CD4-positive, alpha-beta memory T cell (primary cell): ENCODE data around the gene PLD5. TPM values are rescaled to one million over a fixed set of nuclear protein-coding genes. Genes with fewer than 3 reads are reported as not detected.

Experiments used
- CTCF ChIA-PET: fragments of 350-600 bp; sonication (Branson Sonifier 250); formaldehyde crosslinking; loops from one replicate; lab custom pipeline; 2021; ENCODE audit warnings: inconsistent platforms; ENCODE audit not compliant: partially characterized antibody; lab: Charles Lee
- POLR2A ChIA-PET: fragments of 350-600 bp; sonication (Branson Sonifier 250); formaldehyde crosslinking; loops from one replicate; lab custom pipeline; 2021; ENCODE audit not compliant: partially characterized antibody; lab: Charles Lee
- DNase-seq, 5 donors: peaks; one replicate each; pipeline versions ENCODE4 v3.0.0 to v3.0.0-alpha.2; 2020 to 2022; ENCODE audit warnings: mixed read lengths in 1 of 5
- H3K27ac ChIP-seq: one replicate; pipeline ENCODE4 v1.7.0; 2013; ENCODE audit warnings: low read depth, low read length
- H3K27me3 ChIP-seq: 2 replicates; pipeline ENCODE4 v1.7.0; 2013; ENCODE audit warnings: mild to moderate bottlenecking, low read length, moderate library complexity; ENCODE audit not compliant: insufficient read depth
- H3K36me3 ChIP-seq: 2 replicates; pipeline ENCODE4 v1.7.0; 2013; ENCODE audit warnings: mild to moderate bottlenecking, low read length, moderate library complexity; ENCODE audit not compliant: insufficient read depth
- H3K4me1 ChIP-seq: 2 replicates; pipeline ENCODE4 v1.7.0; 2013; ENCODE audit warnings: mild to moderate bottlenecking, low read length, moderate library complexity; ENCODE audit not compliant: insufficient read depth
- H3K4me3 ChIP-seq, 2 donors: one replicate each; pipeline ENCODE4 v1.7.0; 2013; ENCODE audit warnings: low read length in 2 of 2, mild to moderate bottlenecking in 1 of 2
- H3K9me3 ChIP-seq, 2 donors: one replicate each; pipeline ENCODE4 v1.7.0; 2013; ENCODE audit warnings: low read length in 2 of 2, control low read depth in 1 of 2; ENCODE audit not compliant: control insufficient read depth in 1 of 2
- H3K27ac Mint-ChIP-seq, 7 donors: one replicate each; pipeline ENCODE4 v1.8.0; 2020 to 2021; ENCODE audit warnings: mixed read lengths in 7 of 7, mild to moderate bottlenecking in 6 of 7, inconsistent platforms in 3 of 7, moderate library complexity in 3 of 7
- H3K27me3 Mint-ChIP-seq, 2 donors: one replicate each; pipeline ENCODE4 v1.8.0; 2020 to 2021; ENCODE audit warnings: mixed read lengths in 2 of 2
- H3K36me3 Mint-ChIP-seq, 2 donors: one replicate each; pipeline ENCODE4 v1.8.0; 2020 to 2021; ENCODE audit warnings: mixed read lengths in 2 of 2, inconsistent platforms in 1 of 2, mild to moderate bottlenecking in 1 of 2
- H3K4me1 Mint-ChIP-seq, 4 donors: one replicate each; pipeline ENCODE4 v1.8.0; 2020 to 2021; ENCODE audit warnings: mixed read lengths in 4 of 4, mild to moderate bottlenecking in 1 of 4
- H3K4me3 Mint-ChIP-seq, 8 donors: one replicate each; pipeline ENCODE4 v1.8.0; 2020 to 2021; ENCODE audit warnings: mixed read lengths in 8 of 8, mild to moderate bottlenecking in 7 of 8, moderate library complexity in 6 of 8, inconsistent platforms in 3 of 8
- H3K9me3 Mint-ChIP-seq, 8 donors: one replicate each; pipeline ENCODE4 v1.8.0; 2020 to 2021; ENCODE audit warnings: mixed read lengths in 8 of 8, mild to moderate bottlenecking in 5 of 8, inconsistent platforms in 3 of 8, moderate library complexity in 1 of 8
- intact Hi-C: fragments of 100-400 bp; cut with micrococcal nuclease; formaldehyde crosslinking; loops from one replicate; pipeline ENCODE4 v1.15.1; 2023
- polyA plus RNA-seq, 2 donors: library from polyadenylated mRNA; unstranded; fragments of 300-500 nt; fragmentation: Illumina TruSeq; gene quantifications; one replicate each; pipeline ENCODE4 v1.2.3, GENCODE V29; 2021
- total RNA-seq, 2 experiments: library from RNA; stranded (reverse); gene quantifications; one replicate each; pipeline ENCODE4 v1.2.3, GENCODE V29; 2021

The PLD5 gene
- total and polyA plus RNA-seq, 4 experiments from 2014 or later, result not detected

- CTCF ChIA-PET, result no interaction called here
- no peak for DNase-seq
- no peaks in the 10 kb centered on the region for H3K27me3 ChIP-seq
These were observed 318.6 kb downstream of the PLD5 start for GRCh38 chr1:242205622-242206489.

GRCh38 chr1:242203262-242203661 lies 321.2 kb downstream of the PLD5 start:
- Mint-ChIP-seq H3K4me1 (no peaks in the 10 kb centered on the region), H3K27ac (no peak overlapping the region), H3K4me3 (peak overlapping the region in 1 of 8 donors; percentile 38), H3K9me3 (peaks cover 0 to 6% (median 0%) of the 10 kb centered on the region in 8 donors), H3K36me3 (no peaks in the 10 kb centered on the region), H3K27me3 (peaks cover 0 to 2% of the 10 kb centered on the region in 2 donors)
- Histone ChIP-seq H3K4me1 (no peaks in the 10 kb centered on the region), H3K9me3 (no peaks in the 10 kb centered on the region), H3K27ac (no peak overlapping the region), H3K4me3 (no peak overlapping the region), H3K27me3 (no peaks in the 10 kb centered on the region), H3K36me3 (no peaks in the 10 kb centered on the region)
- ChIA-PET CTCF (no interaction called here), POLR2A (no interaction called here)
- intact Hi-C loops, result no loop called here
- DNase-seq, result no peak

More at GRCh38 chr1:242205622-242206489, 318.6 kb downstream of the PLD5 start:
- H3K36me3 Mint-ChIP-seq, result no peaks in the 10 kb centered on the region
- Histone ChIP-seq H3K9me3 (no peaks in the 10 kb centered on the region), H3K36me3 (no peaks in the 10 kb centered on the region), H3K27ac (no peak overlapping the region), H3K4me1 (no peaks in the 10 kb centered on the region), H3K4me3 (no peak overlapping the region)
- POLR2A ChIA-PET, result no interaction called here
- H3K9me3 Mint-ChIP-seq, result peaks cover 0 to 6% (median 0%) of the 10 kb centered on the region in 8 donors
- H3K4me3 Mint-ChIP-seq, result no peak overlapping the region
- no peaks in the 10 kb centered on the region for H3K4me1 Mint-ChIP-seq
- intact Hi-C loops, result no loop called here
- H3K27ac Mint-ChIP-seq, result no peak overlapping the region
- peaks cover 2 to 6% of the 10 kb centered on the region in 2 donors for H3K27me3 Mint-ChIP-seq

GRCh38 chr1:242201090-242201489 lies 323.4 kb downstream of the PLD5 start:
- no peak overlapping the region for H3K4me3 Mint-ChIP-seq
- no peak for DNase-seq
- Histone ChIP-seq H3K4me3 (no peak overlapping the region), H3K27me3 (no peaks in the 10 kb centered on the region), H3K36me3 (no peaks in the 10 kb centered on the region), H3K4me1 (no peaks in the 10 kb centered on the region), H3K9me3 (no peaks in the 10 kb centered on the region), H3K27ac (no peak overlapping the region)
- no peaks in the 10 kb centered on the region for H3K27me3 Mint-ChIP-seq
- no peaks in the 10 kb centered on the region for H3K36me3 Mint-ChIP-seq
- POLR2A ChIA-PET, result interaction anchor here (0.7 kb wide), 1 partner anchor 814 kb away, joined by 3 read pairs; no protein-coding TSS in a partner anchor
- no peaks in the 10 kb centered on the region for H3K4me1 Mint-ChIP-seq
- H3K27ac Mint-ChIP-seq, result no peak overlapping the region
- intact Hi-C loops, result no loop called here
- peaks cover 0 to 6% (median 0%) of the 10 kb centered on the region in 8 donors for H3K9me3 Mint-ChIP-seq
- CTCF ChIA-PET, result interaction anchor here (1.5 kb wide), 1 partner anchor 9 kb away, joined by 4 read pairs; no protein-coding TSS in a partner anchor

GRCh38 chr1:242199776-242200458 lies 324.6 kb downstream of the PLD5 start:
- ChIA-PET CTCF (interaction anchor here (0.9 kb wide), 1 partner anchor 11 kb away, joined by 3 read pairs; no protein-coding TSS in a partner anchor), POLR2A (no interaction called here)
- Mint-ChIP-seq H3K27me3 (no peaks in the 10 kb centered on the region), H3K27ac (no peak overlapping the region), H3K9me3 (peaks cover 0 to 6% (median 0%) of the 10 kb centered on the region in 8 donors), H3K4me3 (no peak overlapping the region), H3K4me1 (no peaks in the 10 kb centered on the region), H3K36me3 (no peaks in the 10 kb centered on the region)
- H3K27me3 ChIP-seq, result no peaks in the 10 kb centered on the region
- H3K36me3 ChIP-seq, result no peaks in the 10 kb centered on the region
- H3K9me3 ChIP-seq, result no peaks in the 10 kb centered on the region
- H3K27ac ChIP-seq, result no peak overlapping the region
- H3K4me1 ChIP-seq, result no peaks in the 10 kb centered on the region
- H3K4me3 ChIP-seq, result no peak overlapping the region
- no peak for DNase-seq
- intact Hi-C loops, result no loop called here

- H3K27ac ChIP-seq, result no peak overlapping the region
- no peaks in the 10 kb centered on the region for H3K9me3 ChIP-seq
- DNase-seq, result no peak
- Mint-ChIP-seq H3K4me3 (no peak overlapping the region), H3K27me3 (no peaks in the 10 kb centered on the region), H3K9me3 (peaks cover 0 to under 1% (median 0%) of the 10 kb centered on the region in 8 donors), H3K4me1 (no peaks in the 10 kb centered on the region), H3K36me3 (no peaks in the 10 kb centered on the region), H3K27ac (no peak overlapping the region)
- no peaks in the 10 kb centered on the region for H3K27me3 ChIP-seq
- H3K4me1 ChIP-seq, result no peaks in the 10 kb centered on the region
- ChIA-PET CTCF (no interaction called here), POLR2A (no interaction called here)
- intact Hi-C loops, result no loop called here
- no peaks in the 10 kb centered on the region for H3K36me3 ChIP-seq
- H3K4me3 ChIP-seq, result no peak overlapping the region
These were observed 326.3 kb downstream of the PLD5 start for GRCh38 chr1:242197907-242198820.

- H3K4me3 Mint-ChIP-seq, result no peak overlapping the region
- no peaks in the 10 kb centered on the region for H3K9me3 Mint-ChIP-seq
- DNase-seq, result no peak
- no peaks in the 10 kb centered on the region for H3K4me1 Mint-ChIP-seq
- H3K4me1 ChIP-seq, result no peaks in the 10 kb centered on the region
- ChIA-PET POLR2A (no interaction called here), CTCF (no interaction called here)
- H3K27me3 Mint-ChIP-seq, result no peaks in the 10 kb centered on the region
- no peaks in the 10 kb centered on the region for H3K27me3 ChIP-seq
- intact Hi-C loops, result no loop called here
- no peak overlapping the region for H3K27ac ChIP-seq
- H3K36me3 Mint-ChIP-seq, result no peaks in the 10 kb centered on the region
- H3K36me3 ChIP-seq, result no peaks in the 10 kb centered on the region
- H3K4me3 ChIP-seq, result no peak overlapping the region
- no peaks in the 10 kb centered on the region for H3K9me3 ChIP-seq
- H3K27ac Mint-ChIP-seq, result no peak overlapping the region
These were observed 327.6 kb downstream of the PLD5 start for GRCh38 chr1:242196914-242197313.
